Neural cell (in vitro differentiated cells): Measurements from ENCODE around the gene SLC2A4.
A peak's percentile ranks its signal among the peaks of the same experiment; 100 is the strongest.

Experiments
- TAF1 ChIP-seq: IDR thresholded peaks from 2 replicates; pipeline ENCODE4 v1.6.1; 2012; ENCODE audit warnings: low read depth
- TF ChIP-seq, protein P1 (sequence below): fragments of 450-650 bp; IDR thresholded peaks from 2 replicates; pipeline ENCODE4 v1.5.1; 2014; ENCODE audit warnings: antibody characterized with exemption, mild to moderate bottlenecking, moderate library complexity; ENCODE audit not compliant: poor library complexity, severe bottlenecking

DNA sequence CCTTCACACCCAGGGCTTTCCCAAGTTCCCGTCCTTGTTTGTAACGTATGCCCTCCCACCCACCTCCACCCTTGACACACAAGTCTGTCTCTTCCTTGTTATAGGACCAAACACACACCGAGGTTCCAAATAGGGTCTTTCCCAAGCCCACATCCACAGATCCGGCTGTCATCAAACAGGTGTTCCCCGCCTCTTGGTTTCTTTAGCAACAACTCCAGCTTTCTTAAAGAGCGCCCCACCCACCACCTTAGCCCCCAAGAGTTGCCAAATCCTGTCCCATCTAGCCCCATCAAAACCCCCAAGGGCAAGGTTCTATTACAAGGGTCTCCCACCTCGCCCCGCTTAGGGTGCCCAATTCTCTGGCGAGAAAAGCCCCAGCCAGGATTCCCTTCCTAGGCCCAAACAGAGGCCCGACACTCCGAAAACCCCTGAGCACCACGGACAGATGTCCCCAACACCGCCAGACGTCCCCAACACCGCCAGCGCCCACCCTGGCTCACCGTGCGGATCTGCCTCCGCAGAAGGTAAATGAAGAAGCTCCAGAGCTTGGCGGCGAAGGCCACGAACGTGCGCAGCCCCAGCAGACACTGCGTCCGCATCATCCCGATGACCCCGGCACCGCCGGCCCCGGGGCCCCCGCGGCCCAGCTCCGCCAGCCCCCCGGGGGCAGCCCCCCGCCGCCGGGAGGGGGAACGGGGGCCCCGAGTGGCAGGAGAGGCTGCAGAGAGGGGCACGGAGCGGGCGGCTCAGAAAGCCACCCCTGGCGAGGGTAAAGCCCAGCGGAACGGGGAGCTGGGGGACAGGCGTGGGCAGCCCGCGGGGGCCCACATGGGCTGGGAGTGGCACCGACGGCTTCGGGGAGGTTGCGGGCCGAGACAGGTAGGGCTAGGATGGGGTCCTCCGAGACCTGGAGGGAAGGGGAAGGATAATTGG lies 30.6 kb upstream of the SLC2A4 start:
- TF ChIP-seq, protein P1, sequence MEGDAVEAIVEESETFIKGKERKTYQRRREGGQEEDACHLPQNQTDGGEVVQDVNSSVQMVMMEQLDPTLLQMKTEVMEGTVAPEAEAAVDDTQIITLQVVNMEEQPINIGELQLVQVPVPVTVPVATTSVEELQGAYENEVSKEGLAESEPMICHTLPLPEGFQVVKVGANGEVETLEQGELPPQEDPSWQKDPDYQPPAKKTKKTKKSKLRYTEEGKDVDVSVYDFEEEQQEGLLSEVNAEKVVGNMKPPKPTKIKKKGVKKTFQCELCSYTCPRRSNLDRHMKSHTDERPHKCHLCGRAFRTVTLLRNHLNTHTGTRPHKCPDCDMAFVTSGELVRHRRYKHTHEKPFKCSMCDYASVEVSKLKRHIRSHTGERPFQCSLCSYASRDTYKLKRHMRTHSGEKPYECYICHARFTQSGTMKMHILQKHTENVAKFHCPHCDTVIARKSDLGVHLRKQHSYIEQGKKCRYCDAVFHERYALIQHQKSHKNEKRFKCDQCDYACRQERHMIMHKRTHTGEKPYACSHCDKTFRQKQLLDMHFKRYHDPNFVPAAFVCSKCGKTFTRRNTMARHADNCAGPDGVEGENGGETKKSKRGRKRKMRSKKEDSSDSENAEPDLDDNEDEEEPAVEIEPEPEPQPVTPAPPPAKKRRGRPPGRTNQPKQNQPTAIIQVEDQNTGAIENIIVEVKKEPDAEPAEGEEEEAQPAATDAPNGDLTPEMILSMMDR: no peak
- TF ChIP-seq TAF1: peak; percentile 52
